Immature natural killer cell (primary cell): Measurements from ENCODE around the gene KRTAP10-3. TPM values are rescaled to one million over a fixed set of nuclear protein-coding genes. Genes with fewer than 3 reads are reported as not detected.

Experiments used
- DNase-seq, 3 donors: peaks; one replicate each; pipeline ENCODE4 v3.0.0; 2022; ENCODE audit warnings: mixed read lengths in 1 of 3
- H3K27ac Mint-ChIP-seq, 6 donors: one replicate each; pipeline ENCODE4 v1.8.0; 2020; ENCODE audit warnings: mixed read lengths in 6 of 6, mild to moderate bottlenecking in 5 of 6, inconsistent platforms in 4 of 6, moderate library complexity in 3 of 6
- H3K27me3 Mint-ChIP-seq, 3 donors: one replicate each; pipeline ENCODE4 v1.8.0; 2020 to 2021; ENCODE audit warnings: low read depth in 3 of 3, mild to moderate bottlenecking in 3 of 3, mixed read lengths in 3 of 3, moderate library complexity in 3 of 3, inconsistent platforms in 1 of 3
- H3K36me3 Mint-ChIP-seq, 3 donors: one replicate each; pipeline ENCODE4 v1.8.0; 2020; ENCODE audit warnings: mixed read lengths in 3 of 3, inconsistent platforms in 2 of 3, mild to moderate bottlenecking in 2 of 3
- H3K4me1 Mint-ChIP-seq, 2 donors: one replicate each; pipeline ENCODE4 v1.8.0; 2020; ENCODE audit warnings: inconsistent platforms in 2 of 2, mild to moderate bottlenecking in 2 of 2, mixed read lengths in 2 of 2, moderate library complexity in 1 of 2
- H3K4me3 Mint-ChIP-seq, 5 donors: one replicate each; pipeline ENCODE4 v1.8.0; 2020; ENCODE audit warnings: mild to moderate bottlenecking in 5 of 5, mixed read lengths in 5 of 5, inconsistent platforms in 3 of 5, moderate library complexity in 3 of 5
- H3K9me3 Mint-ChIP-seq, 6 donors: one replicate each; pipeline ENCODE4 v1.8.0; 2020; ENCODE audit warnings: mild to moderate bottlenecking in 6 of 6, mixed read lengths in 6 of 6, inconsistent platforms in 4 of 6, moderate library complexity in 3 of 6
- polyA plus RNA-seq, 3 donors: library from polyadenylated mRNA; unstranded; fragments of 300-500 nt; fragmentation: Illumina TruSeq; gene quantifications; one replicate each; pipeline ENCODE4 v1.2.3, GENCODE V29; 2021

KRTAP10-3 gene
- polyA plus RNA-seq, 3 donors from 2014 or later = not detected

- H3K4me3 Mint-ChIP-seq = no peak overlapping the region
- no peaks in the 10 kb centered on the region for H3K9me3 Mint-ChIP-seq
- no peak overlapping the region for H3K27ac Mint-ChIP-seq
- H3K27me3 Mint-ChIP-seq = peaks cover 2 to 3% (median 2%) of the 10 kb centered on the region in 3 donors
- no peak for DNase-seq
- peaks cover 0 to 3% of the 10 kb centered on the region in 2 donors for H3K4me1 Mint-ChIP-seq
- no peaks in the 10 kb centered on the region for H3K36me3 Mint-ChIP-seq
Measured at GRCh38 chr21:44513389-44514217, 45.0 kb downstream of the KRTAP10-3 start.

DNA sequence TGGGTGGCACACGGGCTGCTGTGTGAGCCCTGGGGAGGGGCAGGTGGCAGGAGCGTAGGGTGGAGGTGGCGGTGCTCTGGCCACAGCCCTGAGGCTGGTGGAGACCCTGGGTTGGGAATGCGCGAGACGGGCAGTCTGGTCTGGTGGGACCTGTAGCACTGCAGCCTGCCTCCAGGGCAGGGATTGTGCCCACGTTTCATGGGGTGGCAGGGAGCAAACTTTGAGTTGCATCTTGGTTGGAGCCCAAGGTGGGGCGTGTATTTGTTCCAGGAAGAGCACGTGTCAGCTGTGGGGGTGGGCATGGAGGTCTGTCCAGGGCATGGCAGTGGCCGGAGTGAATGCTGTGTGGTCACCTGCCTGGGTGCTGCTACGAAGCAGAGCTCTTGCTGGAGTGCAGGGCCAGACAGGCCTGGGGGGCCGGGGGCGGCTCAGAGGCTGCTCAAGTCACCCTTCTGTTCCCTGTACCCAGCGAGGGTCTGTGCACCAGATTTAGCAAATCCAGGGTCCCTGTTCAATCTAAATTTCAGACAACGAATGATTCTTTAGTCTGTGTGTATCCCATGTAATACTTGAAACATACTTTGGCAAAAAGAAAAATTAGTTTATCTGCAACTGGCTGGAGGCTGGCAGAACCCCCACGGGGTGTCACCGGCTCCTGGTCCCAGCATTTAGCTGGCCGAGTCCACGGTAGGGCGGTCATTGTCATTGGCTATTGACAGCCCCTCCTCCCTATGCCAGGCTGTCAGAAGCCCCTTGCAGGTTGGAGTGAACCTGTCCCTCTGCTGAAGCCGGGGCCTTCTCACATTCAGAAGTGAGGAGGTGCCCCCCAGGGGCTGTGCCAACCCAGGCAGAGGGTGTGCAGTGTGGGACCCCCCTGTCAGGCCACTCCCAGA is 45.9 kb downstream of the KRTAP10-3 start:
- Mint-ChIP-seq H3K4me1 (peaks cover 0 to 3% of the 10 kb centered on the region in 2 donors), H3K36me3 (no peaks in the 10 kb centered on the region), H3K27me3 (peaks cover 2 to 3% (median 2%) of the 10 kb centered on the region in 3 donors), H3K27ac (no peak overlapping the region), H3K4me3 (no peak overlapping the region), H3K9me3 (no peaks in the 10 kb centered on the region)
- no peak for DNase-seq

DNA sequence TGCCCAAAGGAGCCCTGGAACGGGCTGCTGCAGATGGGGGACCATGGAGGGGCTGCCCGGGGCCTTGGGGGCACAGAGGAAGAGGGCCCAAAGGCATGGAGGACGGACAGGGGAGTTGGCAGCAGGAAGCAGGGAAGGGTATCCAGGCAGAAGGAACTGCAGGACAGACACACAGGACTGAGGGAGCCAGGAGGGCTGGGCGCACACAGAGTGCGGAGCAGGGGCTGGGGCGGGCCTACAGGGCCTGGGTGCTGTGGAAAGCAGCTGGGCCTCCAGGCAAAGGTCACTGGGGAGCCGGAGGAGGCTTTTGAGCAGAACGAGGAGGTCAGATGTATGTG is 46.7 kb downstream of the KRTAP10-3 start:
- peaks cover 0 to 3% of the 10 kb centered on the region in 2 donors for H3K4me1 Mint-ChIP-seq

GRCh38 chr21:44511219-44511937 is 47.2 kb downstream of the KRTAP10-3 start:
- no peaks in the 10 kb centered on the region for H3K9me3 Mint-ChIP-seq
- no peak overlapping the region for H3K27ac Mint-ChIP-seq

More for the DNA sequence above, 46.7 kb downstream of the KRTAP10-3 start:
- Mint-ChIP-seq H3K4me3 (no peak overlapping the region), H3K9me3 (no peaks in the 10 kb centered on the region), H3K27me3 (peaks cover 1 to 5% (median 2%) of the 10 kb centered on the region in 3 donors), H3K36me3 (no peaks in the 10 kb centered on the region), H3K27ac (no peak overlapping the region)
- DNase-seq = no peak

GRCh38 chr21:44510508-44511218 is 47.9 kb downstream of the KRTAP10-3 start:
- H3K9me3 Mint-ChIP-seq = no peaks in the 10 kb centered on the region
- no peaks in the 10 kb centered on the region for H3K36me3 Mint-ChIP-seq
- H3K27ac Mint-ChIP-seq = no peak overlapping the region
- DNase-seq = peak; percentile 68 to 79 (median 75)
- peaks cover 0 to 3% of the 10 kb centered on the region in 2 donors for H3K4me1 Mint-ChIP-seq
- H3K27me3 Mint-ChIP-seq = peaks cover 0 to 3% (median 2%) of the 10 kb centered on the region in 3 donors
- no peak overlapping the region for H3K4me3 Mint-ChIP-seq

More at GRCh38 chr21:44511219-44511937, 47.2 kb downstream of the KRTAP10-3 start:
- no peak overlapping the region for H3K4me3 Mint-ChIP-seq
- DNase-seq = no peak
- peaks cover 0 to 3% of the 10 kb centered on the region in 2 donors for H3K4me1 Mint-ChIP-seq
- H3K36me3 Mint-ChIP-seq = no peaks in the 10 kb centered on the region
- H3K27me3 Mint-ChIP-seq = peaks cover 0 to 5% (median 2%) of the 10 kb centered on the region in 3 donors

DNA sequence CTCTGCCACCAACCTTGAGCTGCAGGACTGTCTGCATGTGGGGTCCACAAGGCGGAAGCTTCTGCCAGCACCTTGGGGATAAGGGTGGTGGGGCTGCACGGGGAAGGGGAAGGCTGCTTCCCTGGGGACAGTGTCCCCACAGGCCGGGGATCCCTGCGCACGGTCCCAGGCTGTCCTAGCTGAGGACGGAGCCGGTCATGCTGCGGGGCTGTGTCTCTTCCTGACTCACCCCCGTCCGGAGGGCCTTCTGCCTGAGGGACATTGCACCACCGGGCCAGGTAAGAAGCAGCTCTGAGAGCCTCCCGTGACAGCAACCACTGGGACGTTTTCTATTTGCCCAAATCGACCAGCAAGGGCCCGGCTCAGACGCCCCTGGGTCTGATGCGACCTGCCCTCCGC is 48.5 kb downstream of the KRTAP10-3 start:
- Mint-ChIP-seq H3K4me3 (no peak overlapping the region), H3K36me3 (no peaks in the 10 kb centered on the region), H3K27ac (no peak overlapping the region), H3K4me1 (peaks cover 0 to 3% of the 10 kb centered on the region in 2 donors), H3K27me3 (peaks cover 0 to 4% (median 3%) of the 10 kb centered on the region in 3 donors), H3K9me3 (no peaks in the 10 kb centered on the region)
- no peak for DNase-seq

DNA sequence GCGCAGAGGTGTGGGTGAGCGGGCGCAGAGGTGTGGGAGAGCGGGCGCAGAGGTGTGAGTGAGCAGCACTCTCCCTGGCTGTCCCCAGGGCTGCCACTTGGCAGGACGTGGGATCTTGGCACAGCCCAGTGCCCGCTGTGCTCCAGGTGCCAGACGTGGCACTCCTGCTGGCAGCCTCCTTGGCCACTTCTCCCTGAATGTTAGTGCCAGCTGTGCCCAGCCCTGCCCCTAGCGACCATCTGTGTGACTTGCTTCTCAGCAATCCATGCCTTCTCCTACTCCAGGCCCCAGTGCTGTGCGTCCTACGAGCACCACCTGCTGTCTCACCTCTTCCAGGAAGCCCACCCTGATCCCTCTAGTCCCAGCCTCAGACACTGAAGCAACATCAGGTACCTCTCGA is 49.1 kb downstream of the KRTAP10-3 start:
- DNase-seq = no peak
- Mint-ChIP-seq H3K36me3 (no peaks in the 10 kb centered on the region), H3K4me1 (peaks cover 0 to 3% of the 10 kb centered on the region in 2 donors), H3K27me3 (peaks cover 0 to 4% (median 3%) of the 10 kb centered on the region in 3 donors), H3K27ac (no peak overlapping the region), H3K9me3 (no peaks in the 10 kb centered on the region), H3K4me3 (no peak overlapping the region)

DNA sequence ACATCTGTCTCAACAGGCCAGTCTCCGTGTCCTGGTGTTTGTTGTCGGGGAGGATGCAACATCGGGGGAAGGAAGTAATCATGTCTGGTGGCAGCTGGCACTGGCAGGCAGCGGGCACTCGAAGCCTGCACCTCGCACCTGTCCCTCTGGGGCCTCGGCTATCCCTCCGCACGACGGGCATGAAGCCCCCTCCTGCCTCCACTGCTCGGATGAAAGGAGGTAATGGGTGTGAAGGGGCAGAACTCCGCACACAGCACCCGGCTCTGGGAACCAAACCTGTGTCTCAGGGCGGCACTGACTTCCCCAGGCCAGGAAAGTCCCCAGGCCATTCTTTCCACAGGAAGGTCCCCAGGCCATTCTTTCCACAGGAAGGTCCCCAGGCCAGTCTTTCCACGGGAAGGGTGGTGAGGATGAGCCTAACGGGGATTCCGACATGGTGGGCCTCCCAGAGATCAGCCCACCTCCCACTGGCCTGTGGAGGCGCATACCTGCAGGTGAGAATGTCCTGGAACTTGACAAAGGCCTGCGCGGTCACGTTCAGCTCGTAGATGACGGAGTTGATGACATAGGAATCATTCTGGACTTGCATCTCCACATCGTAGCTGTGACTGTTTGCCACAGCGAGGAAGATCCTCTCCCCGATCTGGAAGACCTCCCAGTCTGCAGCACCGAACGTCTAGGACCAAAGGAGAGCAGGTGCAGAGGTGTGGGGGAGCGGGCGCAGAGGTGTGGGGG is 49.7 kb downstream of the KRTAP10-3 start:
- Mint-ChIP-seq H3K27ac (no peak overlapping the region), H3K4me3 (no peak overlapping the region), H3K36me3 (no peaks in the 10 kb centered on the region), H3K4me1 (peaks cover 0 to 3% of the 10 kb centered on the region in 2 donors), H3K9me3 (no peaks in the 10 kb centered on the region), H3K27me3 (peaks cover 0 to 4% (median 3%) of the 10 kb centered on the region in 3 donors)
- no peak for DNase-seq

- H3K4me1 Mint-ChIP-seq = peaks cover 0 to 3% of the 10 kb centered on the region in 2 donors
- no peaks in the 10 kb centered on the region for H3K36me3 Mint-ChIP-seq
- H3K4me3 Mint-ChIP-seq = no peak overlapping the region
- DNase-seq = no peak
- no peaks in the 10 kb centered on the region for H3K9me3 Mint-ChIP-seq
- H3K27ac Mint-ChIP-seq = no peak overlapping the region
- peaks cover 0 to 4% (median 3%) of the 10 kb centered on the region in 3 donors for H3K27me3 Mint-ChIP-seq
Measured at GRCh38 chr21:44508426-44508710, 50.2 kb downstream of the KRTAP10-3 start.

Other genes starting within 250 kb of the KRTAP10-3 start
- gene CFAP410, start 219.4 kb downstream of the KRTAP10-3 start, polyA plus RNA-seq = 10 to 100 TPM; 30.0 to 36.4 (median 31.6) TPM
- gene TRPM2, start 205.2 kb downstream of the KRTAP10-3 start, polyA plus RNA-seq = 10 to 100 TPM in 1 of 3 donors, 1 to 10 TPM in 2; 3.0 to 11.1 (median 4.4) TPM
- gene LRRC3, start 103.3 kb downstream of the KRTAP10-3 start, polyA plus RNA-seq = under 1 TPM in 1 of 3 donors, not detected in 2; 0.29 TPM
- not detected for gene KRTAP10-1, start 18.6 kb downstream of the KRTAP10-3 start, polyA plus RNA-seq
- not detected for gene KRTAP10-2, start 7.3 kb downstream of the KRTAP10-3 start, polyA plus RNA-seq
- not detected for gene KRTAP10-4, start 14.9 kb upstream of the KRTAP10-3 start, polyA plus RNA-seq
- gene KRTAP10-5, start 21.8 kb upstream of the KRTAP10-3 start, polyA plus RNA-seq = not detected
- gene KRTAP10-6, start 33.7 kb upstream of the KRTAP10-3 start, polyA plus RNA-seq = not detected
- gene KRTAP10-7, start 41.8 kb upstream of the KRTAP10-3 start, polyA plus RNA-seq = not detected
- not detected for gene KRTAP10-8, start 53.3 kb upstream of the KRTAP10-3 start, polyA plus RNA-seq
- gene KRTAP10-9, start 68.3 kb upstream of the KRTAP10-3 start, polyA plus RNA-seq = not detected
- not detected for gene KRTAP10-10, start 78.6 kb upstream of the KRTAP10-3 start, polyA plus RNA-seq
- gene KRTAP10-11, start 87.6 kb upstream of the KRTAP10-3 start, polyA plus RNA-seq = not detected
- gene KRTAP12-4, start 95.9 kb upstream of the KRTAP10-3 start, polyA plus RNA-seq = not detected
- 1 to 10 TPM in 1 of 3 donors, not detected in 2; 1.3 TPM for gene KRTAP12-3, start 99.1 kb upstream of the KRTAP10-3 start, polyA plus RNA-seq
- not detected for gene KRTAP12-2, start 108.1 kb upstream of the KRTAP10-3 start, polyA plus RNA-seq
- gene KRTAP12-1, start 123.4 kb upstream of the KRTAP10-3 start, polyA plus RNA-seq = not detected
- gene KRTAP10-12, start 138.4 kb upstream of the KRTAP10-3 start, polyA plus RNA-seq = not detected
- gene TSPEAR, start 152.8 kb upstream of the KRTAP10-3 start, polyA plus RNA-seq = not detected
- gene UBE2G2, start 243.0 kb upstream of the KRTAP10-3 start, polyA plus RNA-seq = 10 to 100 TPM; 43.6 to 62.9 (median 56.2) TPM